Ishikawa (cell line): ENCODE measurements around the gene TMX1.

Experiments used
- CEBPB ChIP-seq: IDR thresholded peaks from 2 replicates; pipeline ENCODE4 v1.6.1; 2012
- EP300 ChIP-seq: IDR thresholded peaks from 2 replicates; pipeline ENCODE4 v1.6.1; 2012; ENCODE audit warnings: borderline replicate concordance
- MAX ChIP-seq: IDR thresholded peaks from 2 replicates; pipeline ENCODE4 v1.6.1; 2012
- NFIC ChIP-seq: IDR thresholded peaks from 2 replicates; pipeline ENCODE4 v1.6.1; 2012
- RAD21 ChIP-seq: IDR thresholded peaks from 2 replicates; pipeline ENCODE4 v1.6.1; 2012; ENCODE audit warnings: low read depth
- TAF1 ChIP-seq: IDR thresholded peaks from 2 replicates; pipeline ENCODE4 v1.6.1; 2012; ENCODE audit warnings: low read depth, mild to moderate bottlenecking
- TEAD4 ChIP-seq: IDR thresholded peaks from 2 replicates; pipeline ENCODE4 v1.6.1; 2012

- TF ChIP-seq CEBPB (no peak), MAX (no peak), RAD21 (no peak), TAF1 (no peak), TEAD4 (no peak), EP300 (no peak), NFIC (no peak)
These were observed 36.6 kb downstream of the TMX1 start for GRCh38 chr14:51276605-51277004.
